Sigmoid colon (tissue), 7 donors: ENCODE data around the gene C6orf62. TPM values are rescaled to one million over a fixed set of nuclear protein-coding genes. Genes with fewer than 3 reads are reported as not detected.
A peak's percentile ranks its signal among the peaks of the same experiment; 100 is the strongest.
"Not testable (repeated sequence)": the region's sequence is repeated elsewhere in the genome, so short reads cannot be mapped to it uniquely, and the experiment has no call there.

Experiments used
- DNase-seq: peaks from one replicate; pipeline ENCODE4 v3.0.0-alpha.2; 2019
- H3K27ac ChIP-seq, 4 donors: fragments of 200-600 bp; sonication (generic); one replicate each; pipeline ENCODE4 v1.5.1; 2016 to 2019; ENCODE audit warnings: mild to moderate bottlenecking in 1 of 4
- H3K27me3 ChIP-seq, 3 donors: fragments of 200-600 bp; sonication (generic); one replicate each; pipeline ENCODE4 v1.5.1; 2019; ENCODE audit warnings: mild to moderate bottlenecking in 1 of 3
- H3K36me3 ChIP-seq, 4 donors: fragments of 200-600 bp; sonication (generic); one replicate each; pipeline ENCODE4 v1.5.1; 2016 to 2019
- H3K4me1 ChIP-seq, 4 donors: fragments of 200-600 bp; sonication (generic); one replicate each; pipeline ENCODE4 v1.5.1; 2017 to 2019
- H3K4me3 ChIP-seq, 4 donors: fragments of 200-600 bp; sonication (generic); one replicate each; pipeline ENCODE4 v1.5.1; 2017 to 2019; ENCODE audit warnings: mild to moderate bottlenecking in 2 of 4, moderate library complexity in 1 of 4
- H3K9me3 ChIP-seq, 4 donors: fragments of 200-600 bp in 3 of 4; sonication (generic) in 3 of 4; one replicate each; pipeline versions ENCODE4 v1.5.1 to v1.6.1; 2013 to 2019
- CTCF ChIP-seq, 4 experiments: fragments of 450-650 bp in 3 of 4; fragments of 200-600 bp in 1 of 4; IDR thresholded peaks; one replicate each; pipeline ENCODE4 v1.5.1; 2016 to 2019; ENCODE audit warnings: antibody characterized with exemption in 4 of 4, mild to moderate bottlenecking in 3 of 4, moderate library complexity in 2 of 4
- EP300 ChIP-seq, 4 donors: sonication (generic); formaldehyde crosslinking; IDR thresholded peaks; one replicate each; pipeline ENCODE4 v1.6.1; 2017; ENCODE audit warnings: antibody characterized with exemption in 4 of 4
- POLR2A ChIP-seq, 2 donors: fragments of 450-650 bp; IDR thresholded peaks; one replicate each; pipeline ENCODE4 v1.6.1; 2016; ENCODE audit warnings: antibody characterized with exemption in 2 of 2, mild to moderate bottlenecking in 2 of 2, moderate library complexity in 2 of 2
- POLR2AphosphoS5 ChIP-seq, 4 donors: sonication (generic); formaldehyde crosslinking; IDR thresholded peaks; one replicate each; pipeline ENCODE4 v1.6.1; 2017; ENCODE audit warnings: antibody characterized with exemption in 4 of 4
- WGBS, 2 donors: extraction: QIAGEN DNeasy Blood & Tissue Kit; methylation state at CpG; one replicate each; pipeline ENCODE4 v1.1.7; 2013; 5-methylcytosine and 5-hydroxymethylcytosine counted together
- intact Hi-C: fragments of 100-400 bp; cut with DNase I; formaldehyde crosslinking; loops from one replicate; pipeline ENCODE4 v1.15.1; 2023
- polyA plus RNA-seq, 3 donors: library from polyadenylated mRNA; stranded (reverse); fragments of 200-250 nt; gene quantifications; one replicate each; pipeline ENCODE4 v1.2.3, GENCODE V29; 2013
- total RNA-seq, 4 donors: library from RNA; depleted of rRNA; stranded (reverse); fragments of >200 nt; gene quantifications; one replicate each; pipeline ENCODE4 v1.1.0, GENCODE V29; 2016
- donor health status: healthy with polysubstance abuse.
- donor health status: Bipolar disorder and iron deficiency.
- donor health status: healthy.

C6orf62 gene
- total RNA-seq (10 to 100 TPM; 27.0 to 34.2 (median 32.3) TPM), polyA plus RNA-seq (10 to 100 TPM; 30.6 to 60.9 (median 37.9) TPM)

GRCh38 chr6:24719125-24719971 is at the start of gene C6orf62:
TSS of gene C6orf62 (minus strand) at chr6:24719154. CDS start at chr6:24718668, 486 bp downstream.
- Histone ChIP-seq H3K4me3 (peak within 1 kb of the TSS; percentile 86 to 95 (median 94)), H3K9me3 (no peaks in the 10 kb centered on the region), H3K27me3 (no peaks in the 10 kb centered on the region), H3K4me1 (peaks cover 0 to 59% (median 42%) of the 10 kb centered on the region in 4 donors), H3K36me3 (peaks cover 2 to 22% (median 12%) of the 10 kb centered on the region in 4 donors), H3K27ac (peak within 1 kb of the TSS; percentile 99 to 100 (median 99))
- intact Hi-C loops = loop anchor here (10.0 kb wide), 1 partner anchor 285 kb away; no protein-coding TSS in a partner anchor
- WGBS, 2 donors = 0 to 1% methylated on average over 25 of the region's 25 CpGs
- no peak for DNase-seq
- TF ChIP-seq POLR2AphosphoS5 (IDR thresholded peaks at IDR 0.05) = peak in 1 of 4 donors; percentile 8
- TF ChIP-seq POLR2A (IDR thresholded peaks at IDR 0.05) = no peak

- WGBS, 2 donors = 93 to 94% methylated on average over 5 of the region's 5 CpGs
- Histone ChIP-seq H3K4me1 (no peaks in the 10 kb centered on the region), H3K9me3 (no peaks in the 10 kb centered on the region), H3K4me3 (no peak overlapping the region), H3K27ac (no peak overlapping the region), H3K36me3 (no peaks in the 10 kb centered on the region), H3K27me3 (no peaks in the 10 kb centered on the region)
- no peak for DNase-seq
- intact Hi-C loops = no loop called here
- TF ChIP-seq CTCF (IDR thresholded peaks at IDR 0.05) (no peak), POLR2AphosphoS5 (IDR thresholded peaks at IDR 0.05) (no peak), POLR2A (IDR thresholded peaks at IDR 0.05) (no peak), EP300 (IDR thresholded peaks at IDR 0.05) (no peak)
Observed at GRCh38 chr6:24768361-24768760, 49.4 kb upstream of the C6orf62 start.

GRCh38 chr6:24766680-24767462 is 47.9 kb upstream of the C6orf62 start:
- Histone ChIP-seq H3K4me3 (no peak overlapping the region), H3K9me3 (no peaks in the 10 kb centered on the region), H3K4me1 (no peaks in the 10 kb centered on the region), H3K36me3 (no peaks in the 10 kb centered on the region), H3K27ac (no peak overlapping the region), H3K27me3 (no peaks in the 10 kb centered on the region)
- intact Hi-C loops = loop anchor here (2.0 kb wide), 1 partner anchor 184 kb away; no protein-coding TSS in a partner anchor
- TF ChIP-seq CTCF (IDR thresholded peaks at IDR 0.05) (peak in 2 of 4 experiments; percentile 9 to 20), POLR2AphosphoS5 (IDR thresholded peaks at IDR 0.05) (no peak), EP300 (IDR thresholded peaks at IDR 0.05) (no peak), POLR2A (IDR thresholded peaks at IDR 0.05) (no peak)
- 36 to 52% methylated on average over 9 of the region's 9 CpGs for WGBS, 2 donors
- DNase-seq = no peak

- not testable (repeated sequence) for H3K27me3 ChIP-seq, H3K4me3 ChIP-seq, H3K4me1 ChIP-seq, H3K27ac ChIP-seq, H3K9me3 ChIP-seq, DNase-seq, H3K36me3 ChIP-seq
- WGBS, 2 donors = 96% methylated on average over 24 of the region's 26 CpGs
- intact Hi-C loops = loop anchor here (2.0 kb wide), 1 partner anchor 183 kb away; no protein-coding TSS in a partner anchor
Observed at GRCh38 chr6:24765968-24766367, 47.0 kb upstream of the C6orf62 start.

- H3K4me3 ChIP-seq, DNase-seq, H3K9me3 ChIP-seq, H3K27me3 ChIP-seq, H3K36me3 ChIP-seq, H3K27ac ChIP-seq, intact Hi-C loops, H3K4me1 ChIP-seq: not testable (repeated sequence)
- WGBS, 2 donors = 83 to 86% methylated on average over 20 of the region's 20 CpGs
Observed at GRCh38 chr6:24764833-24765828, 46.2 kb upstream of the C6orf62 start.
